GM18505 (cell line): ENCODE measurements around the gene TEX13A.
"Not testable (repeated sequence)": the region's sequence is repeated elsewhere in the genome, so short reads cannot be mapped to it uniquely, and the experiment has no call there.

Experiments
- ATAC-seq: cut with Tn5 transposase; IDR thresholded peaks from one replicate; pipeline ENCODE4 v1.9.1; 2021; ENCODE audit not compliant: unreplicated experiment
- POLR2A ChIP-seq: IDR thresholded peaks from 4 replicates; pipeline ENCODE4 v1.6.1; 2011; ENCODE audit warnings: borderline replicate concordance; ENCODE audit not compliant: insufficient read depth, insufficient read length; ENCODE audit errors: extremely low read depth

TEX13A gene

GRCh38 chrX:105220636-105221035 lies at the start of gene TEX13A:
Gene TEX13A (minus strand): TSS chrX:105220694. CDS start chrX:105220397, 297 bp downstream.
- no peak for TF ChIP-seq POLR2A
- ATAC-seq: no peak

DNA sequence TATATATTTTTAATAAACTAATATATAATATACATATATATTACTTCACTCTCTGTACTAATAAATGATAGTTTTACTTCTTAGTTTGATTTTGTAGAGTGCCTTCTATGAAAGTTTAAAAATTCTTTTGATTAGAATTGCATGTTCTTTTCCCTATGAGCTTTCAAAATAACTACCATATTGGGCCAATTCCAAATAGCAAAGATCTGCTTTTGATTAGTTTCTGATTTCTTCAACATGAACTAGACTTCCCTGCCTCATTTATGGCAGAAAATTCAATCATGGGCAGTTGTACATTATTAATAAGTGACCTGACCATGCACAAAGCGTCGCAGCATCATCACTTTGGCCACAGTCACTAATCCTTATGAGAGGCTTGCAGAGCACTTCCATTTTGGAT lies 48.9 kb upstream of the TEX13A start:
- ATAC-seq: no peak
- no peak for TF ChIP-seq POLR2A

DNA sequence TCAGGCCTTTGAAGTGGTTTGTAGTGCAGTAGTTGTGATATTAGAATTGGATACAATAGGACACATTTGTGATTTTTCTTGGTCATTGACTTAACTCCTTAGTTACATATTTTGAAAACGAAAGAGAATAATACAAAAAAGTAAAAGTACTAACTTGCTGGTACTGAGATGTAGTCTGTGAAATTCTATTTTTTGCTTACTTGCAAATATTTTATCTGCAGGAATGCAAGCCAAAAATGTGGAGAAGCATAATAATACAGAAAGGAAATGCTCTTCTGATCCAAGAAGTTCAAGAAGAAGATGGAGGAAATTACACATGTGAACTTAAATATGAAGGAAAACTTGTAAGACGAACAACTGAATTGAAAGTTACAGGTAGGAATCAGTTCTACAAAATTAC lies 46.7 kb upstream of the TEX13A start:
- no peak for ATAC-seq
- no peak for TF ChIP-seq POLR2A

DNA sequence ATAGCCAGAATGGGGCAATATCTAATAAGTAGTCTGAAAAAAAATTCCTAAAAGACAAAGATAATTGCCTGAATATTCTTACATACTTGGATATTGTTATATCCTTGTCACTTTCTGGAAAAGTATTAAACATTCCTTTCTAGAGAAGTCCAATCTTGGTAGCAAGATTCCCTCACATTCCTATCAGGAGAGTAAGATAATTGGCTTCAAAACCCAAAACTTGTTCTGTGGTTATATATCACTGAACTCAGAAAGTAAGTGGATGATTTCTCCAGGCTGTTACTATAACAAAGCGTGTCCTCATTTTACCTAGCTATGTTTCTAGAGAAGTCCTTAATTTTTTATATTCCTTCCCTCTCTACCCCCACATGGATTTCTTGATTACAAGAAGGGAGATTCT lies 46.0 kb upstream of the TEX13A start:
- no peak for ATAC-seq

DNA sequence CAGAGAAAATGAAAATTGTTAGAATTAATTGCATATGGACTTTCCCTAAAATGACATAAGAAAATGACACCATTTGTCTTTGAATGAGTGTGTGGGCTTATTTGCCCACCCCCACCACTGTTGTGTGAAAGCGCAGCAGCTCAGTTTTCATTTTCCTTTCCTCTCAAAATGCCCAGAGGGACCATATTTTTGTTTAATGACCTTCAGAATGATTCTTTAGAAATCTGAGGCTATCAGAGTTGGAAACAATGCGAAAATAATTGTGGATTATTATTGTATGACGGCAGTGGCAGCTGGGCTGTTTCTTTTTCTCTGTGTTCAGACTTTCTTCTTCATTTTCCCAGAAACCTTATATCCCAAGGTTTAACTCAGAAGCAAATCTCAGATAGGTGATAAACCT lies 44.6 kb upstream of the TEX13A start:
- TF ChIP-seq POLR2A: no peak
- ATAC-seq: no peak

More for the DNA sequence above, 46.0 kb upstream of the TEX13A start:
- no peak for TF ChIP-seq POLR2A

- no peak for TF ChIP-seq POLR2A
- ATAC-seq: no peak
These were observed 43.3 kb upstream of the TEX13A start for GRCh38 chrX:105263801-105264200.

DNA sequence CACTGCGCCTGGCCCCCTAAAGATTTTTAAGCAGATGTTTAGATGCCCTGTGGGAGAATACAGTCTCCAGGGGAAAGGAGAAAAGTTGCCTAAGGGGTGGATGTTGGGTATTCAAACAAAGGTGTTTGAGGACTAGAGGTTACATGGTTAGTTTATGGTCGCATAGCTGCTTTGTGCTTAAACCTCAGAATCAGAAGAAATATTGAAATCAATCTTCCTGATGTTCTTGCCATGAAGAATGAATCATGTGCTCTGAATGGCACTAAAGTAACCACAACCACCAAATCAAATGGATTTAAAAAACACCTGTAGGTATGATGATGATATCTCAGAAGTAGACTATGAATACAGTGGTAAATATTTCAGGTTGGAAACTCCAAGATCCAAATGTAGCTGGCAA lies 42.7 kb upstream of the TEX13A start:
- ATAC-seq: no peak
- TF ChIP-seq POLR2A: no peak

DNA sequence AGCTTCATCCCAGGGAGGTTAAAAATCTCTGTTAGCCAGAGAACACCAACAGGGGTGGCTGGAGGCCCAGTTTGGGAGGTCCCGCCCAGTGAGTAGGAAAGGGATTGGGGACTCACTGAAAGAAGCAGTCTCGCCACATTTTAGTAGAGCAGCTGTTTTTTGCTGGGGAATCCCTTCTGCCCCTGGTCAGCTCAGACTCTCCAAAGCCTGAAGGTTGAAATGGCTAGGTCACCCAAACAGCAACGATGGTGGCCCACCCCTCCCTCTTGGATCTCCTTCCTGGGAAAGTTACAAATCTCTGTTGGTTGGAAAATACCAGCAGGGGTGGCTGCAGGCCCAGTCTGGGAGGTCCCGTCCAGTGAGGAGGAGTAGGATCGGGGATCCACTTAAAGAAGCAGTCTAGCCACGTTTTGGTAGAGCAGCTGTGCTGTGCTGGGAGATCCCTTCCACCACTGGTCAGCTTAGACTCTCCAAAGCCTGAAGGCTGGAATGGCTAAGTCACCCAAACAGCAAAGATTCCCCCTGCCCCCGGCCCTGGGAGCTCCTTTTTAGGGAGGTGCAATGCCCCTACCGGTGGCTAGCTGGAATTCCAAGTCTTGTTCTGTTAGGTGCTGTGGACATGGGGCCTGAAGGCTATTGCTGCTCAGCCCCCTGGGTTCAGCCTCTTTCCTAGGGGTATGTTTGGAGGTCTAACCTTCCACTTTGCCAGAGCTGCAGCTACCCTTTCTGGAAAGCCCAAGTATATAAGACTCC lies 40.0 kb upstream of the TEX13A start:
- no peak for TF ChIP-seq POLR2A
- ATAC-seq: no peak

- no peak for TF ChIP-seq POLR2A
- ATAC-seq: no peak
These were observed 20.6 kb upstream of the TEX13A start for GRCh38 chrX:105241056-105241455.

DNA sequence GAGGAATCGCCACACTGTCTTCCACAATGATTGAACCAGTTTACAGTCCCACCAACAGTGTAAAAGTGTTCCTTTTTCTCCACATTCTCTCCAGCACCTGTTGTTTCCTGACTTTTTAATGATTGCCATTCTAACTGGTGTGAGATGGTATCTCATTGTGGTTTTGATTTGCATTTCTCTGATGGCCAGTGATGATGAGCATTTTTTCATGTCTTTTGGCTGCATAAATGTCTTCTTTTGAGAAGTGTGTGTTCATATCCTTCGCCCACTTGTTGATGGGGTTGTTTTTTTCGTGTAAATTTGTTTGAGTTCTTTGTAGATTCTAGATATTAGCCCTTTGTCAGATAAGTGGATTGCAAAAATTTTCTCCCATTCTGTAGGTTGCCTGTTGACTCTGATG lies 16.9 kb upstream of the TEX13A start:
- ATAC-seq: not testable (repeated sequence)

- no peak for TF ChIP-seq POLR2A
- ATAC-seq: no peak
These were observed 8.7 kb upstream of the TEX13A start for GRCh38 chrX:105229146-105229545.

DNA sequence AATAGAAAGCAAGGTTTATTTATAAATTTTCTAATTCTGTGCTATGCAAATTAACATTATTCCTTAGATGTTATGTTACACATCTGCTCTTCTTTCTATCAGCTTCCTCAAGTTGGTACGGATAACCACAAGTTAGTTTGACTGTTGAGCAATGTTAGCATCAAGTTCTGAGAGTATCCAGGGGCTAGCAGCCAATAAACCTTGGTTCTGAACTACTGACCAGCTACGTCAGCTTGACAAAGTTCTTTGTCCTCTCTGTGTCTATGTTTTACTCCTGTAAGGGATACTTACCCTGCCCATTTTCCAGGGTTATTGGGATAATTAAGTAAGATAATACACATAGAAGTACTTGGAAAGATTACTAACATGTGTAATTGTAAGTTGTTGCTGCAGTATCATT lies 8.1 kb upstream of the TEX13A start:
- no peak for ATAC-seq
- no peak for TF ChIP-seq POLR2A

DNA sequence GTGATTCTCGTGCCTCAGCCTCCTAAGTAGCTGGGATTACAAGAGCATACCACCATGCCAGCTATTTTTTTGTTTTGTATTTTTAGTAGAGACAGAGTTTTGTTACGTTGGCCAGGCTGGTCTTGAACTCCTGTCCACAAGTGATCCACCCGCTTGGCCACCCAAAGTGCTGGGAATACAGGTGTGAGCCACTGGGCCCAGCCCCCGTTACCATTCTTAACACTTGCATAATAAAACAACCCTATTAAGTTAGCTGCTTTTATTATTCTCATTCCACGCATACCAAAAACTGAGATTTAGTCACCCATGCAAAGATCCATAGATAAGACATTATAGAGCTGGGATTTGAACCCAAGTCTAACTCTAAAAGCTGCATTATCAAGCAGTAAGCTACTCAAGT lies 6.0 kb upstream of the TEX13A start:
- no peak for TF ChIP-seq POLR2A
- ATAC-seq: no peak

DNA sequence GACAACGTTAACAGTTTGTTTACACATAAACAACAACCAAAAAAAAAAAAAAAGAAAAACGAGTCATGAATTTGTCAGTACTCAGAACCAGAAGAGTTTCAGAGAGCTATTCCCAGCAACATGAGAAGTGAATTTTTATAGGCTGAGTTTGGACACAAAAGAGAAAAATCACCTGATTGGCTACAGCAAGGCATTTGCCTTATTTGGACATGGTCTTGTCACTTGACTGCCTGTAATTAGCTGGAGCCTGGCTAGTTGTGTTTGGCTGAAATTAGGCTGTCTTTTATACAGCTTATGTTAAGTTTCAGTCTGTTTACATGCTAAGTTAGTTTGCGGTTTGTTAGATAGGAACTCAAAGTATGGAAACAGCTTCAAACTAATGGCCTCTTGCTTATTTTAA lies 880 bp upstream of the TEX13A start:
- ATAC-seq: no peak
- TF ChIP-seq POLR2A: no peak
